ENCODE measurements around the gene CDC42. TPM values are rescaled to one million over a fixed set of nuclear protein-coding genes. Genes with fewer than 3 reads are reported as not detected.

Gene CDC42
- polyA plus RNA-seq, 1 experiment = 148 TPM

DNA sequence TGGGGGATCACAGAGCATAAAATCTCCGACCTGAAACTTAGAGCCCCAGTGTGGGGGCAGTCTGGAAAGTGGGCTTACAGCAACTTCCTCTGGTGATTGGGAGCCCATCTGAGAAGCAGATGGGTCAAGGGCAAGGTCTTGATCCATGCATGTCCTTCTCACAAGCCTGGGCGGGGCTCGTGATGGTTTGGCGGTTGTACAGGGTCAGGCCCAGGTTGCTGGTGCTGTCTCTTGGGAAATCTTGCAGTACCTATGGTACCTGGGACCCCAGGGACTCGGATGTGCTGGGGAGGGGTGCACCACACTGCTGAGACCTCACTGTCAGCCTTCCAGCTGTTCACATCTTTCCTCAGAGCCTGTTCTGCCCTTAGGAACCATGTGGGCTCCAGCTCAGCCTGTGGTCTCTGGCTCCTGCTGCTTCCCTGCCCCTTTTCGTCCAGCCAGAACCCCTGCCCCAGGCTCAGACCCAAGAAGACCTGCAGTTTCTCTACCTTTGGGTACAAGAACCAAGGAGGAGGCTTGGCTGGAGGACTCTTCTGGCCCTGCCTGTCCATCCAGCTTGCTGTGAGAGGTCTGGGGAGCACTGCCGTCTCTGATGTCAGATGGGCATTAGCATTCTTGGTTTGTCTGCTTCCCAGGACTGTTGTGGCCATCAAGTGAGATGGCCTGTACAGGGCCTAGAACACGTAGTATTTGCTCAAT lies 65.9 kb downstream of the CDC42 start:
- ChIA-PET CTCF (interaction anchor here (0.7 to 1.4 kb wide), 4 partner anchors 11 to 14 kb away, joined by 3 to 5 read pairs (median 3); no protein-coding TSS in a partner anchor), POLR2A (no interaction called here)
- DNase-seq (ENCODE audit: low read depth) = no peak
- TF ChIP-seq, protein P1, sequence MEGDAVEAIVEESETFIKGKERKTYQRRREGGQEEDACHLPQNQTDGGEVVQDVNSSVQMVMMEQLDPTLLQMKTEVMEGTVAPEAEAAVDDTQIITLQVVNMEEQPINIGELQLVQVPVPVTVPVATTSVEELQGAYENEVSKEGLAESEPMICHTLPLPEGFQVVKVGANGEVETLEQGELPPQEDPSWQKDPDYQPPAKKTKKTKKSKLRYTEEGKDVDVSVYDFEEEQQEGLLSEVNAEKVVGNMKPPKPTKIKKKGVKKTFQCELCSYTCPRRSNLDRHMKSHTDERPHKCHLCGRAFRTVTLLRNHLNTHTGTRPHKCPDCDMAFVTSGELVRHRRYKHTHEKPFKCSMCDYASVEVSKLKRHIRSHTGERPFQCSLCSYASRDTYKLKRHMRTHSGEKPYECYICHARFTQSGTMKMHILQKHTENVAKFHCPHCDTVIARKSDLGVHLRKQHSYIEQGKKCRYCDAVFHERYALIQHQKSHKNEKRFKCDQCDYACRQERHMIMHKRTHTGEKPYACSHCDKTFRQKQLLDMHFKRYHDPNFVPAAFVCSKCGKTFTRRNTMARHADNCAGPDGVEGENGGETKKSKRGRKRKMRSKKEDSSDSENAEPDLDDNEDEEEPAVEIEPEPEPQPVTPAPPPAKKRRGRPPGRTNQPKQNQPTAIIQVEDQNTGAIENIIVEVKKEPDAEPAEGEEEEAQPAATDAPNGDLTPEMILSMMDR (IDR thresholded peaks at IDR 0.05; ENCODE audit: insufficient read depth, low read depth, low read length) = no peak
- Histone ChIP-seq H3K36me3 (ENCODE audit: control insufficient read depth, insufficient read depth, low read length) (peaks cover 4% of the 10 kb centered on the region), H3K4me3 (ENCODE audit: low read depth, low read length) (no peak overlapping the region), H3K27me3 (ENCODE audit: control insufficient read depth, insufficient read depth, low read length) (no peaks in the 10 kb centered on the region)

DNA sequence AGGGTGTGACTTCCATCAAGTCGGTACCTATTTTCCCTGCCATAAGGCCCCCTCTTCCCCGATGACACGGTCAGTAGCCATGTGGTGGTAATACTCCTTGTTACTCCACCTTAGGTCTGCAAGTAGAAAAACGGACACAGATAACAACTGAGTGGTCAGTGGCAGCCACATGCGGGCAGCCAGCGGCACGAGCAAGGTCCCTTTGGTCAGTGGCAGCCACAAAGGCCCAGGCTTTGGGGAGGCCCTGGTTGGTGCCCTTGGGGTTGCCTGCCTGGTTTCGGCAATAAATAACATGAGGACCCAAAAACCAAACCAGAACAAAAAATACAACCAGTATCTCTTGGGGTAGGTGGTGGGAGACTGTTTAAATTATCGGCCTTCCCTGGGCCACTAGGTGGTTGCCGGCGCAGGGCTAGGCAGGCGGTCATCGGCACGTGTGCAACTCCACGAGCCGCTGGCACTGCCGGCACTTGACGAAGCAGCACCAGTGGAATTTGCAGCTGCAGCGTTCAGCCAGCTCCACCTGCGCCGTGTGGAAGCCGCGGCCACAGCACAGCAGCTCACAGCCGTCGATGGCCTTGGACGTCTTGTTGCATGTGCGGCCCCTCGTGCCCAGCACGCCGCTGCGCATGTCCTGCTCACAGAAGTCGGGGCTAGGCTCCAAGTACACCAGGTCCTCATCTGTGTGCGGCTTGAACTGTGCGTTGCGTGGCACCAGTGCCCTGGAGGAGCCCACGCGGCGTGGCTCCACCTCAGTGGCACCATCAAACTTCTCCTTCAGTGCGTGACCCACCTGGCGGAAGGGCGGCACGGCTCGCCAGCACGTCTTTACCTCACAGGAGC lies 67.3 kb downstream of the CDC42 start:
- POLR2A ChIA-PET = no interaction called here
- TF ChIP-seq, protein P1 (IDR thresholded peaks at IDR 0.05; ENCODE audit: insufficient read depth, low read depth, low read length) = no peak
- Histone ChIP-seq H3K4me3 (ENCODE audit: low read depth, low read length) (no peak overlapping the region), H3K27me3 (ENCODE audit: control insufficient read depth, insufficient read depth, low read length) (no peaks in the 10 kb centered on the region), H3K36me3 (ENCODE audit: control insufficient read depth, insufficient read depth, low read length) (peaks cover 4% of the 10 kb centered on the region)
- CTCF ChIA-PET = interaction anchor here (1.0 kb wide), 1 partner anchor 11 kb away, joined by 4 read pairs; no protein-coding TSS in a partner anchor
- DNase-seq (ENCODE audit: low read depth) = no peak

DNA sequence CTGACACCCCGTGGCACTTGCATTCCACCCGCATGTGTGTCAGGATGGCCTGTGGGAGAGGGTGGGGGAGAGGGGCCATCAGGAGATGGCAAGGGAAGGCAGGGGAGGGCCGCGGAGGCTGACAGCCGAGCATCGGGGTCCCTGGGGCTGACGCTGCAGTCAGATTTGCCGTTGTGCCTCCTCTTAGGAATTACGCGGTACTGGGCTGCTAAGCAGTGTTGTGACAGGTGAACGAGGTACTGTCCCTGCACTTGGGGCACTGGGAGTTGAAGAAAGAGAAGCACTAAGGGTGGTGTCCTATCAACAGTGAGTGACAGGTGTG lies 67.9 kb downstream of the CDC42 start:
- ChIA-PET CTCF (interaction anchor here (1.0 kb wide), 1 partner anchor 11 kb away, joined by 4 read pairs; no protein-coding TSS in a partner anchor), POLR2A (no interaction called here)
- no peak for DNase-seq (ENCODE audit: low read depth)
- TF ChIP-seq, protein P1 (IDR thresholded peaks at IDR 0.05; ENCODE audit: insufficient read depth, low read depth, low read length) = no peak
- Histone ChIP-seq H3K27me3 (ENCODE audit: control insufficient read depth, insufficient read depth, low read length) (no peaks in the 10 kb centered on the region), H3K36me3 (ENCODE audit: control insufficient read depth, insufficient read depth, low read length) (peaks cover 2% of the 10 kb centered on the region), H3K4me3 (ENCODE audit: low read depth, low read length) (no peak overlapping the region)

DNA sequence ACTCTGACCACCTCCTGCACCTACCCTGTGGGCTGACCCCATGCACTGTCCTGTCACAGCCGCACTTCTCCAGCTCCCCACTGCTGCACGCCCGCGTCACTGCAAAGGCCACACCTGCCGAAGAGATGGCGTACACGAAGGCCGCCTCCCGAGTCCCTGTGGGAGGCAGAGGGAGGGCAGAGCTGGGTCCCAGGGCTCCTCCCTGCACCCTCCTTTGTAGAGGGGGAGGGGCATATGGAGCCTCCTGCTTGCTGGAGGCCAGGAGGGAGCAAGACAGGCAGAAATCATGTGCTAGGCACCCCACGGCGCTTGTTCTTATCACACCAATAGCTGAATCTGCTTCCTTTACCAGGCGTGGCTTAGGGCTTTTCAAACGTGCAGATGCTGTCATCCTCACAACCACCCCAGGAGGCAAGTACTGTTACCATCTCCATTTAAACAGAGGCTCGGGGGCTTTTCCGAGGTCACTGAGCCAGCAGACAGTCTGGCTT lies 69.0 kb downstream of the CDC42 start:
- Histone ChIP-seq H3K36me3 (ENCODE audit: control insufficient read depth, insufficient read depth, low read length) (peaks cover 1% of the 10 kb centered on the region), H3K27me3 (ENCODE audit: control insufficient read depth, insufficient read depth, low read length) (no peaks in the 10 kb centered on the region), H3K4me3 (ENCODE audit: low read depth, low read length) (no peak overlapping the region)
- no peak for DNase-seq (ENCODE audit: low read depth)
- TF ChIP-seq, protein P1 (IDR thresholded peaks at IDR 0.05; ENCODE audit: insufficient read depth, low read depth, low read length) = no peak
- POLR2A ChIA-PET = no interaction called here
- CTCF ChIA-PET = interaction anchor here (1.1 kb wide), 1 partner anchor 10 kb away, joined by 4 read pairs; no protein-coding TSS in a partner anchor

Measured in BJ (cell line).